NCI-H774 (cell line): ENCODE measurements around the gene NEDD4.
"Not testable (repeated sequence)": the region's sequence is repeated elsewhere in the genome, so short reads cannot be mapped to it uniquely, and the experiment has no call there.

Experiments
- DNase-seq: peaks from one replicate; lab custom pipeline; 2025; lab: John Stamatoyannopoulos, UW

The NEDD4 gene

GRCh38 chr15:55958349-55958748, 35.1 kb downstream of the NEDD4 start:
- DNase-seq = no peak

- DNase-seq = no peak
Observed at GRCh38 chr15:55954862-55955605, 38.4 kb downstream of the NEDD4 start.

- DNase-seq = not testable (repeated sequence)
Observed at GRCh38 chr15:55952501-55953274, 40.7 kb downstream of the NEDD4 start.

- not testable (repeated sequence) for DNase-seq
Observed at GRCh38 chr15:55944606-55945005, 48.8 kb downstream of the NEDD4 start.

- no peak for DNase-seq
Observed at GRCh38 chr15:55942332-55942731, 51.1 kb downstream of the NEDD4 start.

GRCh38 chr15:55937040-55937439, 56.4 kb downstream of the NEDD4 start:
- DNase-seq = no peak

GRCh38 chr15:55928955-55929354, 64.5 kb downstream of the NEDD4 start:
- DNase-seq = no peak

GRCh38 chr15:55921744-55922143, 71.7 kb downstream of the NEDD4 start:
- DNase-seq = no peak

- no peak for DNase-seq
Observed at GRCh38 chr15:55917881-55918296, 75.5 kb downstream of the NEDD4 start.

GRCh38 chr15:55916666-55917409, 76.6 kb downstream of the NEDD4 start:
- no peak for DNase-seq

- no peak for DNase-seq
Observed at GRCh38 chr15:55915876-55916567, 77.4 kb downstream of the NEDD4 start.

- no peak for DNase-seq
Observed at GRCh38 chr15:55915221-55915620, 78.2 kb downstream of the NEDD4 start.

- DNase-seq = no peak
Observed at GRCh38 chr15:55914446-55914845, 79.0 kb downstream of the NEDD4 start.

- DNase-seq = no peak
Observed at GRCh38 chr15:55912982-55913381, 80.4 kb downstream of the NEDD4 start.

GRCh38 chr15:55909036-55909811, 84.2 kb downstream of the NEDD4 start:
- DNase-seq = no peak

GRCh38 chr15:55907797-55908196, 85.6 kb downstream of the NEDD4 start:
- no peak for DNase-seq

- no peak for DNase-seq
Observed at GRCh38 chr15:55902981-55903380, 90.4 kb downstream of the NEDD4 start.

GRCh38 chr15:55900019-55900418, 93.4 kb downstream of the NEDD4 start:
- DNase-seq = no peak

GRCh38 chr15:55899537-55899936, 93.9 kb downstream of the NEDD4 start:
- no peak for DNase-seq

- DNase-seq = no peak
Observed at GRCh38 chr15:55897560-55898336, 95.7 kb downstream of the NEDD4 start.
